A673 (cell line): ENCODE measurements around the gene PRKCB. TPM values are rescaled to one million over a fixed set of nuclear protein-coding genes. Genes with fewer than 3 reads are reported as not detected.

Experiments used
- BruUV-seq: library from RNA; stranded (reverse); fragments of 400-500 nt; replicated peaks from 2 replicates; lab custom pipeline; 2021; lab: Mats Ljungman, UMichigan
- CTCF ChIA-PET: fragments of 300-600 bp; sonication (Branson Sonifier 250); formaldehyde crosslinking; loops from one replicate; lab custom pipeline; 2022; ENCODE audit warnings: antibody characterized with exemption; lab: Charles Lee
- POLR2A ChIA-PET: fragments of 300-600 bp; sonication (Branson Sonifier 250); formaldehyde crosslinking; loops from one replicate; lab custom pipeline; 2022; ENCODE audit warnings: antibody characterized with exemption; ENCODE audit not compliant: low non-redundant PET; lab: Charles Lee
- DNase-seq: peaks from one replicate; pipeline ENCODE4 v3.0.0-alpha.2; 2015; ENCODE audit warnings: low spot score
- H3K27ac ChIP-seq: fragments of 200-600 bp; sonication (generic); 2 replicates; pipeline ENCODE4 v1.5.1; 2016; ENCODE audit warnings: mixed run types, low read depth, mild to moderate bottlenecking, mixed read lengths, antibody characterized with exemption, low read length; ENCODE audit not compliant: poor library complexity, severe bottlenecking
- H3K27me3 ChIP-seq: fragments of 200-600 bp; sonication (generic); replicated peaks from 2 replicates; pipeline ENCODE4 v1.6.1; 2017; ENCODE audit warnings: mixed run types, low read depth, mild to moderate bottlenecking, mixed read lengths, antibody characterized with exemption, low read length; ENCODE audit not compliant: insufficient read depth, poor library complexity
- H3K36me3 ChIP-seq: fragments of 200-600 bp; sonication (generic); 2 replicates; pipeline ENCODE4 v1.6.1; 2016; ENCODE audit warnings: mixed run types, mild to moderate bottlenecking, mixed read lengths, antibody characterized with exemption, low read length; ENCODE audit not compliant: insufficient read depth, poor library complexity, severe bottlenecking
- H3K4me1 ChIP-seq: fragments of 200-600 bp; sonication (generic); 2 replicates; pipeline ENCODE4 v1.6.1; 2017; ENCODE audit warnings: mixed run types, mild to moderate bottlenecking, mixed read lengths, antibody characterized with exemption, low read length; ENCODE audit not compliant: insufficient read depth, poor library complexity, severe bottlenecking
- H3K4me3 ChIP-seq: fragments of 200-600 bp; sonication (generic); 2 replicates; pipeline ENCODE4 v1.5.1; 2016; ENCODE audit warnings: low read depth, mixed run types, mild to moderate bottlenecking, mixed read lengths, low read length; ENCODE audit not compliant: poor library complexity, severe bottlenecking
- H3K9me3 ChIP-seq: fragments of 200-600 bp; sonication (generic); 2 replicates; pipeline ENCODE4 v1.6.1; 2016; ENCODE audit warnings: mixed run types, low read depth, mild to moderate bottlenecking, mixed read lengths, antibody characterized with exemption, low read length; ENCODE audit not compliant: poor library complexity, severe bottlenecking
- EZH2 ChIP-seq: fragments of 200-600 bp; sonication (generic); IDR thresholded peaks from 2 replicates; pipeline ENCODE4 v1.6.1; 2017; ENCODE audit warnings: borderline replicate concordance, low read depth, mild to moderate bottlenecking, mixed read lengths, antibody characterized with exemption, low read length; ENCODE audit not compliant: poor library complexity, severe bottlenecking
- intact Hi-C: fragments of 100-400 bp; cut with micrococcal nuclease; formaldehyde crosslinking; loops from one replicate; pipeline ENCODE4 v1.10.0; 2022; ENCODE audit not compliant: unreplicated experiment
- total RNA-seq: library from RNA; stranded (reverse); gene quantifications from 2 replicates; pipeline ENCODE4 v1.2.3, GENCODE V29; 2021
- TF ChIP-seq, protein P1 (sequence below): fragments of 300-800, 200-600 bp; sonication (generic); conservative IDR thresholded peaks from 2 replicates; pipeline ENCODE4 v1.5.1; 2017; ENCODE audit warnings: low read depth, mild to moderate bottlenecking, antibody characterized with exemption, low read length, moderate library complexity, mixed read lengths

The PRKCB gene
- total RNA-seq, 1 experiment from 2014 or later, result 171 TPM

DNA sequence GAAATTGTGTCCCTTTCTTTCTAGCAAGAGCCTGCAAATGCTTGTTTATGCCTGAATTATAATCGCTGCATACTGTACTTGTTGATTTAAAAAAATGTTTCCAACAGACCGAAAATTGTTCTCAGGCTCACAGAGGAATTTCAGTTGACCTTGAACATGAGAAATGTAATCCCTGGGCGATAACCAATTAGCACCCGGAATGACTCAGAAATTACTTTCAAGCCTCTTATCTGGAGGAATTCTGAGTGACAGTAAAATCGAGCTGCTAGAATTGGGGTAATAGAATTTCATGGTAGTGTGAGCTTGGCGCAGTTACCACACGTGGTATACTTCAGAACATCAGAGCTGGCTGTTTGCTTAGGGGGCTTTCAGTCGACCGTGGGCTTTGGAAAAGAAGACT is 281.2 kb downstream of the PRKCB start:
- peaks cover 4% of the 10 kb centered on the region for H3K36me3 ChIP-seq
- H3K4me3 ChIP-seq, result no peak overlapping the region
- DNase-seq, result peak; percentile 76
- POLR2A ChIA-PET, result no interaction called here
- intact Hi-C loops, result no loop called here
- no peaks in the 10 kb centered on the region for H3K9me3 ChIP-seq
- H3K27ac ChIP-seq, result peak overlapping the region; percentile 54
- no peak for TF ChIP-seq EZH2
- TF ChIP-seq, protein P1, sequence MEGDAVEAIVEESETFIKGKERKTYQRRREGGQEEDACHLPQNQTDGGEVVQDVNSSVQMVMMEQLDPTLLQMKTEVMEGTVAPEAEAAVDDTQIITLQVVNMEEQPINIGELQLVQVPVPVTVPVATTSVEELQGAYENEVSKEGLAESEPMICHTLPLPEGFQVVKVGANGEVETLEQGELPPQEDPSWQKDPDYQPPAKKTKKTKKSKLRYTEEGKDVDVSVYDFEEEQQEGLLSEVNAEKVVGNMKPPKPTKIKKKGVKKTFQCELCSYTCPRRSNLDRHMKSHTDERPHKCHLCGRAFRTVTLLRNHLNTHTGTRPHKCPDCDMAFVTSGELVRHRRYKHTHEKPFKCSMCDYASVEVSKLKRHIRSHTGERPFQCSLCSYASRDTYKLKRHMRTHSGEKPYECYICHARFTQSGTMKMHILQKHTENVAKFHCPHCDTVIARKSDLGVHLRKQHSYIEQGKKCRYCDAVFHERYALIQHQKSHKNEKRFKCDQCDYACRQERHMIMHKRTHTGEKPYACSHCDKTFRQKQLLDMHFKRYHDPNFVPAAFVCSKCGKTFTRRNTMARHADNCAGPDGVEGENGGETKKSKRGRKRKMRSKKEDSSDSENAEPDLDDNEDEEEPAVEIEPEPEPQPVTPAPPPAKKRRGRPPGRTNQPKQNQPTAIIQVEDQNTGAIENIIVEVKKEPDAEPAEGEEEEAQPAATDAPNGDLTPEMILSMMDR, result no peak
- CTCF ChIA-PET, result no interaction called here
- H3K4me1 ChIP-seq, result peaks cover 16% of the 10 kb centered on the region
- H3K27me3 ChIP-seq, result no peaks in the 10 kb centered on the region
- BruUV-seq, result no TSS peak

DNA sequence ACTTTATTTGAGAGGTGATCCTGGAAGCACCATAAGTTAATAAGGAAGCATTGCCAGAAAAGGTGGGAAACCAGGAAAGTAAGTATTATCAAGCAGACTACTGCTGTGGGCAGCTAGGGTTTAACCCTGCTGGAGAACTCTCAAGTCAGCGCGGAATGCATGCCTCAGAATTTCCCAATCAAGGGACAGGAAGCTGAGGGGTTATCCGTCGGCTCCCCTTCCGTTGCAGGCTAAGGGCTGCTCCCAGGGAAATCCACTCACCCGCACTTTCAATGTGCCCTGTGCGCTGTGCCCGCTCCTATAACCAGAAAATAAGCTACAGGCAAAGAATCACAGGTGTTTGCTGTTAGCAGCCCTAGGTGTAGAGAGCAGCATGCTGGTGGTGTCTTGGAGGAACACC is 281.9 kb downstream of the PRKCB start:
- H3K4me1 ChIP-seq, result peaks cover 16% of the 10 kb centered on the region
- no peak overlapping the region for H3K4me3 ChIP-seq
- no peak overlapping the region for H3K27ac ChIP-seq
- DNase-seq, result no peak
- ChIA-PET POLR2A (no interaction called here), CTCF (no interaction called here)
- H3K27me3 ChIP-seq, result no peaks in the 10 kb centered on the region
- no peak for TF ChIP-seq EZH2
- TF ChIP-seq, protein P1, result no peak
- H3K36me3 ChIP-seq, result peaks cover 4% of the 10 kb centered on the region
- H3K9me3 ChIP-seq, result no peaks in the 10 kb centered on the region
- BruUV-seq, result no TSS peak
- intact Hi-C loops, result no loop called here

DNA sequence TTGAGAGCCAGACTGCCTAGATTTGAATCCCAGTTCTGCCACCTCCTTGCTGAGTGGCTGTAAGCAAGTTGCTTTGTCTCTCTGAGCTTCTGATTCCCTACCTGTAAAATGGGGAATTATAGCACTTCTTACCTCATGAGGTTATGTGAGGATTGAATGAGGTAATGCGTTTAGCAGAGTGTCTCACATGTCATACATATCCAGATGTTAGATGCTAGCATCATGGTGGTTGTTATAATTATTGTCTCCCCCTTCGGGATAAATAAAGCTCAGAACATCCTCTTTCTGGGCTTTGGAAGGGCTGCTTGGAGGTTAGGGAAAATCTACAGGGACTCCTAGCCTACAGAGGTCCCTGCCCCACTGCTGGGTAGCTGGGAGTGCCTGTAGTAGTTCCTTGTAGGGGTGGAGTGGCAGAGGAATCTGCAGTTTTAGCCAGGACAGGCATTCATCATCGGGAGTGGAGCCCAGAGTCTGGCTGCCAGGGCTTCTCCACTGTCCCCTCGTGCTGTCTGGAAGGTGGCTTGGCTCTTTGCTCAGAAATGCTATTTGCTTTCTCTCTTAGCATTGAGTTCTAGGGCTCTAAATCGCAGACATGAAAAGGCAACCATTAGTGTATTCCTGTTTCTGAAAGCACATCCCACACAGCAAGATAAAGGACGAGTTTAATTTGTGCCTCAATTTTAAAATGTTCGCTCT is 282.5 kb downstream of the PRKCB start:
- DNase-seq, result no peak
- intact Hi-C loops, result no loop called here
- Histone ChIP-seq H3K9me3 (no peaks in the 10 kb centered on the region), H3K36me3 (peaks cover 4% of the 10 kb centered on the region), H3K27ac (no peak overlapping the region), H3K4me3 (no peak overlapping the region), H3K4me1 (peaks cover 16% of the 10 kb centered on the region), H3K27me3 (no peaks in the 10 kb centered on the region)
- CTCF ChIA-PET, result no interaction called here
- TF ChIP-seq, protein P1, result no peak
- TF ChIP-seq EZH2, result no peak
- POLR2A ChIA-PET, result interaction anchor here (0.6 kb wide), 1 partner anchor 1269 kb away, joined by 3 read pairs; no protein-coding TSS in a partner anchor
- BruUV-seq, result no TSS peak
